Psoas muscle (tissue), 8 donors: ENCODE measurements around the gene ESPN. TPM values are rescaled to one million over a fixed set of nuclear protein-coding genes. Genes with fewer than 3 reads are reported as not detected.

Source experiments
- ATAC-seq, 4 donors: fragments of 200-7000 bp; cut with Tn5 transposase; one replicate each; pipeline ENCODE4 v1.9.1; 2020; ENCODE audit warnings: moderate library complexity in 3 of 4, mild to moderate bottlenecking in 2 of 4
- DNase-seq, 2 donors: peaks; one replicate each; pipeline ENCODE4 v3.0.0-alpha.2; 2020
- H3K27ac ChIP-seq: fragments of 200-600 bp; one replicate; pipeline ENCODE4 v1.8.0; 2022
- H3K27me3 ChIP-seq, 3 donors: fragments of 200-600 bp in 1 of 3; one replicate each; pipeline versions ENCODE4 v1.6.1 to v1.8.0; 2013 to 2022; ENCODE audit warnings: low read length in 2 of 3, mild to moderate bottlenecking in 2 of 3, moderate library complexity in 1 of 3; ENCODE audit not compliant: insufficient read depth in 3 of 3
- H3K36me3 ChIP-seq, 2 donors: fragments of 200-600 bp in 1 of 2; one replicate each; pipeline versions ENCODE4 v1.6.1 to v1.8.0; 2013 to 2022; ENCODE audit warnings: low read depth in 1 of 2, mild to moderate bottlenecking in 1 of 2, moderate library complexity in 1 of 2; ENCODE audit not compliant: insufficient read depth in 1 of 2
- H3K4me1 ChIP-seq: fragments of 200-600 bp; one replicate; pipeline ENCODE4 v1.8.0; 2022
- H3K4me3 ChIP-seq: fragments of 200-600 bp; one replicate; pipeline ENCODE4 v1.8.0; 2022; ENCODE audit warnings: mild to moderate bottlenecking
- H3K9me3 ChIP-seq: fragments of 200-600 bp; one replicate; pipeline ENCODE4 v1.8.0; 2022
- WGBS, 3 donors: extraction: QIAGEN DNeasy Blood & Tissue Kit; methylation state at CpG; one replicate each; pipeline versions ENCODE4 v1.1.6 to v1.1.7; 2013; 5-methylcytosine and 5-hydroxymethylcytosine counted together
- intact Hi-C, 2 donors: fragments of 100-400 bp; cut with DNase I; formaldehyde crosslinking; loops; one replicate each; pipeline versions ENCODE4 v1.11.0 to v1.14.2; 2022
- polyA plus RNA-seq, 3 donors: library from polyadenylated mRNA; stranded (reverse); fragments of 200-250 nt; gene quantifications; one replicate each; pipeline ENCODE4 v1.2.3, GENCODE V29; 2013
- total RNA-seq, 4 donors: library from RNA; stranded (reverse); fragmentation: NEBNext Ultra II Directional in 2 of 4; extraction: Animal tissue kit (Norgen Biotek cat#: 25700) in 2 of 4; gene quantifications; one replicate each; pipeline versions ENCODE4 v1.2.1 to v1.2.4, GENCODE V29; 2021 to 2023
- TF ChIP-seq, protein P1 (sequence below): fragments of 200-600 bp; IDR thresholded peaks from one replicate; pipeline ENCODE4 v1.8.0; 2022; ENCODE audit warnings: antibody characterized with exemption
- donor health status: healthy with polysubstance abuse.
- donor health status: DM: no; HTN: no; CAD: no; lungs with moderate emphysema.
- donor health status: Bipolar disorder and iron deficiency.
- donor health status: healthy.
- donor health status: DM: yes; HTN: yes; CAD: no.
- donor health status: DM: no; HTN: no; CAD: no.
- donor health status: DM: no; HTN: no; CAD: no.
- donor health status: DM: yes; HTN: yes; CAD: no.

ESPN gene
- total and polyA plus RNA-seq, 7 donors, result 0.12 TPM; not detected in 6

DNA sequence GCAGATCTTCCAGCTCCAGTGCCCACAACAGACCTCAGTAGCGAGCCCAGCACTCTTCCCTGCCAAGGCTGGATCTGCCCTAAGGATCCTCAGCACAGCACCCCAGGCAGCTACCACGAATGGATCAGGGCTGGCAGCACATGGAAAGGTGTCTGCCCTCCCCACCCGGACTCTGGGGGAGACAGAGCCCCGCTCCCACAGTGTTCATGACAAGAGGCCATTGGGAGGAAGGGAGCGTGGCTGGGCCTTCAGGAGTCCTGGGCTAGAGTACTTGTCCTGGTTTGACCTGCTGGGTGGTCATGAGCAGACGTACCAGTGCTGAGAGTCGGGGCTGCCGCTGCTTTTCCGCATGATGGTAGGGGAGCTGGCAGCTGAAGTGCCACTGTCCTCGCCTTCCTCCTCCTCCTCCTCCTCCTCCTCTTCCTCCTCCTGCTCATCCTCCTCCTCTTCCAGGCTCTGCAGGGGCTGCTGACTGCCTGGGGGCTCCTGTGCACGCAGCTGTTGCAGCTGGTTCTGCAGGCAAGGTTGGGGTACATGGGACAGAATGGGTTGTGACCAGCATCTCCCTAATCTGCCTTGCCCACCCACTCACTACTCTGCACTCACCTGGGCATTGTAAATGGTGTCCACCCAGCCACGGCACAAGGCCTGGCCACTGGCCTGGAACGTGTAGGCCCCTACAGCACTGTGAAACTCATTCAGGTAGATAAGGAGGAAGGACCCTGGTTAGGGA lies 44.3 kb downstream of the ESPN start:
- Histone ChIP-seq H3K4me1 (no peaks in the 10 kb centered on the region), H3K36me3 (peaks cover 0 to 9% of the 10 kb centered on the region in 2 donors), H3K4me3 (no peak overlapping the region), H3K27me3 (peaks cover 0 to 18% (median 9%) of the 10 kb centered on the region in 3 donors), H3K27ac (no peak overlapping the region), H3K9me3 (no peaks in the 10 kb centered on the region)
- ATAC-seq, result no peak
- WGBS, 3 donors, result 91 to 95% (median 94%) methylated on average over 13 of the region's 13 CpGs
- DNase-seq, result no peak
- intact Hi-C loops, result no loop called here
- TF ChIP-seq, protein P1, sequence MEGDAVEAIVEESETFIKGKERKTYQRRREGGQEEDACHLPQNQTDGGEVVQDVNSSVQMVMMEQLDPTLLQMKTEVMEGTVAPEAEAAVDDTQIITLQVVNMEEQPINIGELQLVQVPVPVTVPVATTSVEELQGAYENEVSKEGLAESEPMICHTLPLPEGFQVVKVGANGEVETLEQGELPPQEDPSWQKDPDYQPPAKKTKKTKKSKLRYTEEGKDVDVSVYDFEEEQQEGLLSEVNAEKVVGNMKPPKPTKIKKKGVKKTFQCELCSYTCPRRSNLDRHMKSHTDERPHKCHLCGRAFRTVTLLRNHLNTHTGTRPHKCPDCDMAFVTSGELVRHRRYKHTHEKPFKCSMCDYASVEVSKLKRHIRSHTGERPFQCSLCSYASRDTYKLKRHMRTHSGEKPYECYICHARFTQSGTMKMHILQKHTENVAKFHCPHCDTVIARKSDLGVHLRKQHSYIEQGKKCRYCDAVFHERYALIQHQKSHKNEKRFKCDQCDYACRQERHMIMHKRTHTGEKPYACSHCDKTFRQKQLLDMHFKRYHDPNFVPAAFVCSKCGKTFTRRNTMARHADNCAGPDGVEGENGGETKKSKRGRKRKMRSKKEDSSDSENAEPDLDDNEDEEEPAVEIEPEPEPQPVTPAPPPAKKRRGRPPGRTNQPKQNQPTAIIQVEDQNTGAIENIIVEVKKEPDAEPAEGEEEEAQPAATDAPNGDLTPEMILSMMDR, result no peak

DNA sequence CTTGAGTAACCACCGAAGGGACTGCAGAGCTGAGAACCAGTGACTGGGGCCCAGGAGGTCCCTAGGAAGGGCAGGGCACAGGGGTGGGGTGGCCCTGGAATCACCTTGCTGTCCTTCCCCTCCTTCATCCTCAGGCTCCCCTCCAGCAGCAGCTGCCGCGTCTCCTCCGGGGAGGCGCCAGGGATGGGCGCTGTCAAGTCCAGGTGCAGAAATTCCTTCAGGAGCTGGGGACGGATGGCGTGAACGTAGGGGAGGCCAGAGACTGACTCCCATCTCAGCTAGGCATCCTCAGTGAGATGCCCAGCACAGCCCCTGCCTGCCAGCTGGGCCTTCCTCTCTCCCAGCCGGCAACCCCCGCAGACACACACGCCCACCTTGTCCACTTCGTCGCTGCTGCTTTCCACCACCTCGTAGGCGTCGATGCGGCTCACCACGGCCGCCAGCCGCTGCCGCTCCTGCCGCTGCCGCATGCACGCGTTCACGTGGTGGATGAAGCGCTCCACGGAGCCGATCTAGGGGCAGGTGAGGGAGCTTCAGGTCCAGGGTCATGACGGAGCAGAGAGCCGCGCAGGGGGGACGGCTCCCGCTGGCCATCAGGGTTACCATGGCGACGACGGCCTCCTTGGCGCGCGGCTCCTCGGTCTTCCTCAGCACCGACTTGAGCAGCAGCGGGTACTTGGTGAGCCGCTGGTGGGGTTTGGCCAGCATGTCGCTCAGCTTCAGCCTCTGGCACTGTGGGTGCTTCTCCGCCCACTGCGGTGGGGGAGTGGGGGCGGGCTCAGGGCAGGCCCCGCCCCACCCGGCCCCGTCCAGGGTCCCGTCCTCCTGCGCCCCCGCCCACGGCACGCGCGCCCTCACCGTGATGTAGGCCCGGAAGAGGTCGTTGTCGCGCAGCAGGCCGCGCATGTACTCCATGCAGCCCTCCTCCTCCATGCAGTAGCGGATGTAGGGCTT lies 45.8 kb downstream of the ESPN start:
- no peaks in the 10 kb centered on the region for H3K4me1 ChIP-seq
- TF ChIP-seq, protein P1, result no peak
- no peaks in the 10 kb centered on the region for H3K9me3 ChIP-seq
- no peak overlapping the region for H3K4me3 ChIP-seq
- peaks cover 0 to 12% (median 7%) of the 10 kb centered on the region in 3 donors for H3K27me3 ChIP-seq
- H3K36me3 ChIP-seq, result peaks cover 0 to 9% of the 10 kb centered on the region in 2 donors
- no peak for DNase-seq
- intact Hi-C loops, result no loop called here
- 79 to 83% (median 80%) methylated on average over 57 to 67 of the region's 67 CpGs for WGBS, 3 donors
- H3K27ac ChIP-seq, result no peak overlapping the region
- no peak for ATAC-seq

DNA sequence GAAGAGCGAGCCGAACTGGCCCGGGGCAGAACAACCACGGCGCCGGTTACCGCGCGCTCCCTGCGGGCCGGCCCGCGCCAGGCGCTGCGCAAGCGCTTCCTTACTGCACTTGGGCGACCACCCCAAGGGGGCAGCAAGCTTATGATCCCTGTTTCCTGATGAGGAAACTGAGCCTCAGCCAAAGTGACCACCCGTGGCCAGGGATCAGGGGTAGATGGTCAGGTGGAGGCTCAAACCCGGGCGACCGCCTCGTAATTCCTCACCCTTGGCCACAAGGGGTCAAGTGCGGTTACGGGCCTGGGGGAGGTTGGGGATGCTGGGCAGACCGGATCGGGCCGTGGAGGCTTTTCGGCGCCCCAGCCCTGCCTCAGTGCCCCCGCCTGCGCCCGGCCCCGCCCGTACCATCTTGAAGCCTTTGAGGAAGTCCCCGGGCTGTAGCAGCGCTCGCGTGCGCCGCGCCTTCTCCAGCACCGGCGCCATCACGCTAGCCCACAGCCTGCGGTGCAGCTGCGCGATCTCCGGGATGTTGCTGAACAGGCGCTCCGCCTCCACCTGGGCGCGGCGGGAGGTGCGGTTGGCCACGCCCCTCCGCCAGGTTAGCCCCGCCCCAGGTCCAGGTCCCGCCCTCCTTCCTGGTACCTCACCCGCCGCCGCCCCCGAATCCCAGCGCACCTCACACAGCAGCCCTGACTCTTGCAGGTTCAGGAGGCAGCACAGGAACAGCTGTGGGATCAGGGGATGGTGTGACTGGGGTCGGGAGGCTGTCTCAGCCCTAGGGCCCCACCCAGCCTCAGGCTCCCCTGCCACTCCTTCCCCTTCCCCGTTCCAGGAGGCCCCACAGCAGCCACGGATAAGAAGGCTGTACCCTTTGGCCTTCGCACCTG lies 46.8 kb downstream of the ESPN start:
- H3K27ac ChIP-seq, result no peak overlapping the region
- intact Hi-C loops, result no loop called here
- ATAC-seq (no peak), DNase-seq (no peak)
- peaks cover 0 to 9% of the 10 kb centered on the region in 2 donors for H3K36me3 ChIP-seq
- TF ChIP-seq, protein P1, result no peak
- no peaks in the 10 kb centered on the region for H3K9me3 ChIP-seq
- no peak overlapping the region for H3K4me3 ChIP-seq
- WGBS, 3 donors, result 80 to 81% (median 81%) methylated on average over 61 to 67 of the region's 67 CpGs
- H3K4me1 ChIP-seq, result no peaks in the 10 kb centered on the region
- peaks cover 0 to 6% (median 4%) of the 10 kb centered on the region in 3 donors for H3K27me3 ChIP-seq

DNA sequence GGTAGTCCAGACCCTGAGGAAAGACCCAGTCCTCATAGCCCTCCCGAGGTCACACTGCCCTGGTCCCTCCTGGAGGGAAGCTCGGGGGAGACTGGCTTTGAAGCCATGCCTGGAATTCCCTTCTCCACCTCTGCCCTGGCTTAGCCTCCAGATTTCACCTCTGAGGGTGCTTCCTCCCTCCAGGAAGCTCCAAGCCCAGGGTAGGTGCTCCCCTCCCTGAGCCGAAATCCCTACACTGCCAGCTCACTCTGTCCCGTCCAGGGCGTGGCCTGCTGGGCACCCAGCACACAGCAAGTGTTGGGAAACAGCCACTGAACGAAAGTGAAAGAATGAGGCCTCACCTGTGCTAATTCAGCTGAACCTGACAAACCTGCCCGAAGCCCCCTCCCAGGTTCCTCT lies 47.4 kb downstream of the ESPN start:
- intact Hi-C loops, result no loop called here
- 89 to 94% (median 90%) methylated on average over 7 of the region's 7 CpGs for WGBS, 3 donors

More for the DNA sequence above, 47.4 kb downstream of the ESPN start:
- peaks cover 0 to 9% of the 10 kb centered on the region in 2 donors for H3K36me3 ChIP-seq
- TF ChIP-seq, protein P1, result no peak
- DNase-seq, result no peak
- H3K27me3 ChIP-seq, result peaks cover 0 to 4% (median 0%) of the 10 kb centered on the region in 3 donors
- no peaks in the 10 kb centered on the region for H3K9me3 ChIP-seq
- no peaks in the 10 kb centered on the region for H3K4me1 ChIP-seq
- H3K27ac ChIP-seq, result no peak overlapping the region
- no peak overlapping the region for H3K4me3 ChIP-seq
- ATAC-seq, result no peak
